Measurements from ENCODE around the gene MACROD2.

DNA sequence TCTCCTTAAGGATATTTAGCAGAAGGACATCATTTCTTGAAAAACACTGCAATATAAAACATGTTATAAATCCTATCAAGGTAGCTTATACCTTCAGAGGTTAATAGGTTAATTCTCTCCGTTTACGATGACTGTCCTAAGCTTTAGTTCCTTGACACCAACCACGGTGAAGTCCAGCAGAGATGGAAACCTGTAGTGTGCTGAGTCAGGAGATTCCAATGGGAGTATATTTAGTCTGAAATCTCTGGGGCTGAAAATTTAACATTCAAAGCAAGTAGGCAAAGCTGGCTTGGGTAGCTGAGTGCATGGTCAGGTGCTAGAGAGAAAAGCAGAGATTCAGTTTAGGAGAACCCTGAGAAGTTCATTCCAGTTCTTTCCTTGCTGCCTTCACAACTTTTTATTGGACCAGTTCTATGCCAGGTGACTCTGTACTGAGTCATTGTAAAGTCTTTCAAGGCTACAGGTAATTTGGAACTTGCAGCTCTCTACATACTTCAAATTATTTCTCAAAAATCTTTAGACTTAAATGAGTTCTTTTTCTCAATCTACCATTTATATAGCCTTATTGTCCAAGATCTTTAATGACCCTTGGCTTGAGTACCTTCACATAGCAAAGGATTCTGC lies 1351.5 kb downstream of the MACROD2 start:
- TF ChIP-seq, protein P1, sequence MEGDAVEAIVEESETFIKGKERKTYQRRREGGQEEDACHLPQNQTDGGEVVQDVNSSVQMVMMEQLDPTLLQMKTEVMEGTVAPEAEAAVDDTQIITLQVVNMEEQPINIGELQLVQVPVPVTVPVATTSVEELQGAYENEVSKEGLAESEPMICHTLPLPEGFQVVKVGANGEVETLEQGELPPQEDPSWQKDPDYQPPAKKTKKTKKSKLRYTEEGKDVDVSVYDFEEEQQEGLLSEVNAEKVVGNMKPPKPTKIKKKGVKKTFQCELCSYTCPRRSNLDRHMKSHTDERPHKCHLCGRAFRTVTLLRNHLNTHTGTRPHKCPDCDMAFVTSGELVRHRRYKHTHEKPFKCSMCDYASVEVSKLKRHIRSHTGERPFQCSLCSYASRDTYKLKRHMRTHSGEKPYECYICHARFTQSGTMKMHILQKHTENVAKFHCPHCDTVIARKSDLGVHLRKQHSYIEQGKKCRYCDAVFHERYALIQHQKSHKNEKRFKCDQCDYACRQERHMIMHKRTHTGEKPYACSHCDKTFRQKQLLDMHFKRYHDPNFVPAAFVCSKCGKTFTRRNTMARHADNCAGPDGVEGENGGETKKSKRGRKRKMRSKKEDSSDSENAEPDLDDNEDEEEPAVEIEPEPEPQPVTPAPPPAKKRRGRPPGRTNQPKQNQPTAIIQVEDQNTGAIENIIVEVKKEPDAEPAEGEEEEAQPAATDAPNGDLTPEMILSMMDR (IDR thresholded peaks at IDR 0.05): no peak
- TF ChIP-seq POLR2A (IDR thresholded peaks at IDR 0.05) (no peak), EP300 (IDR thresholded peaks at IDR 0.05) (no peak), POLR2AphosphoS5 (IDR thresholded peaks at IDR 0.05) (no peak)

Data from suprapubic skin (tissue), 4 donors.